ENCODE data around the gene TRIM71.

The TRIM71 gene

GRCh38 chr3:32880225-32880624, 62.4 kb downstream of the TRIM71 start:
- TF ChIP-seq CTCF (IDR thresholded peaks at IDR 0.05; ENCODE audit: low read depth, low read length, missing control alignments), result no peak
- DNase-seq (ENCODE audit: extremely low read depth, low read depth), result no peak
- H3K4me3 ChIP-seq (replicated peaks; ENCODE audit: low read depth, low read length), result no peak overlapping the region

- DNase-seq (ENCODE audit: extremely low read depth, low read depth), result no peak
- no peak overlapping the region for H3K4me3 ChIP-seq (replicated peaks; ENCODE audit: low read depth, low read length)
- no peak for TF ChIP-seq CTCF (IDR thresholded peaks at IDR 0.05; ENCODE audit: low read depth, low read length, missing control alignments)
These were observed 63.8 kb downstream of the TRIM71 start for GRCh38 chr3:32881624-32882023.

GRCh38 chr3:32882189-32882588, 64.4 kb downstream of the TRIM71 start:
- TF ChIP-seq CTCF (IDR thresholded peaks at IDR 0.05; ENCODE audit: low read depth, low read length, missing control alignments), result no peak

GRCh38 chr3:32882603-32883025, 64.8 kb downstream of the TRIM71 start:
- DNase-seq (ENCODE audit: extremely low read depth, low read depth), result no peak
- no peak overlapping the region for H3K4me3 ChIP-seq (replicated peaks; ENCODE audit: low read depth, low read length)
- no peak for TF ChIP-seq CTCF (IDR thresholded peaks at IDR 0.05; ENCODE audit: low read depth, low read length, missing control alignments)

More at GRCh38 chr3:32882189-32882588, 64.4 kb downstream of the TRIM71 start:
- H3K4me3 ChIP-seq (replicated peaks; ENCODE audit: low read depth, low read length), result no peak overlapping the region
- DNase-seq (ENCODE audit: extremely low read depth, low read depth), result no peak

- no peak for TF ChIP-seq CTCF (IDR thresholded peaks at IDR 0.05; ENCODE audit: low read depth, low read length, missing control alignments)
- no peak overlapping the region for H3K4me3 ChIP-seq (replicated peaks; ENCODE audit: low read depth, low read length)
- DNase-seq (ENCODE audit: extremely low read depth, low read depth), result no peak
These were observed 66.0 kb downstream of the TRIM71 start for GRCh38 chr3:32883817-32884216.

GRCh38 chr3:32884591-32884990, 66.8 kb downstream of the TRIM71 start:
- no peak for DNase-seq (ENCODE audit: extremely low read depth, low read depth)
- no peak overlapping the region for H3K4me3 ChIP-seq (replicated peaks; ENCODE audit: low read depth, low read length)
- no peak for TF ChIP-seq CTCF (IDR thresholded peaks at IDR 0.05; ENCODE audit: low read depth, low read length, missing control alignments)

- no peak for TF ChIP-seq CTCF (IDR thresholded peaks at IDR 0.05; ENCODE audit: low read depth, low read length, missing control alignments)
- H3K4me3 ChIP-seq (replicated peaks; ENCODE audit: low read depth, low read length), result no peak overlapping the region
- DNase-seq (ENCODE audit: extremely low read depth, low read depth), result no peak
These were observed 67.6 kb downstream of the TRIM71 start for GRCh38 chr3:32885283-32885901.
